ENCODE measurements around the gene CAND2.
"Not testable (repeated sequence)": the region's sequence is repeated elsewhere in the genome, so short reads cannot be mapped to it uniquely, and the experiment has no call there.

CAND2 gene

GRCh38 chr3:12866836-12867235 lies 70.4 kb downstream of the CAND2 start:
- DNase-seq, result no peak

DNA sequence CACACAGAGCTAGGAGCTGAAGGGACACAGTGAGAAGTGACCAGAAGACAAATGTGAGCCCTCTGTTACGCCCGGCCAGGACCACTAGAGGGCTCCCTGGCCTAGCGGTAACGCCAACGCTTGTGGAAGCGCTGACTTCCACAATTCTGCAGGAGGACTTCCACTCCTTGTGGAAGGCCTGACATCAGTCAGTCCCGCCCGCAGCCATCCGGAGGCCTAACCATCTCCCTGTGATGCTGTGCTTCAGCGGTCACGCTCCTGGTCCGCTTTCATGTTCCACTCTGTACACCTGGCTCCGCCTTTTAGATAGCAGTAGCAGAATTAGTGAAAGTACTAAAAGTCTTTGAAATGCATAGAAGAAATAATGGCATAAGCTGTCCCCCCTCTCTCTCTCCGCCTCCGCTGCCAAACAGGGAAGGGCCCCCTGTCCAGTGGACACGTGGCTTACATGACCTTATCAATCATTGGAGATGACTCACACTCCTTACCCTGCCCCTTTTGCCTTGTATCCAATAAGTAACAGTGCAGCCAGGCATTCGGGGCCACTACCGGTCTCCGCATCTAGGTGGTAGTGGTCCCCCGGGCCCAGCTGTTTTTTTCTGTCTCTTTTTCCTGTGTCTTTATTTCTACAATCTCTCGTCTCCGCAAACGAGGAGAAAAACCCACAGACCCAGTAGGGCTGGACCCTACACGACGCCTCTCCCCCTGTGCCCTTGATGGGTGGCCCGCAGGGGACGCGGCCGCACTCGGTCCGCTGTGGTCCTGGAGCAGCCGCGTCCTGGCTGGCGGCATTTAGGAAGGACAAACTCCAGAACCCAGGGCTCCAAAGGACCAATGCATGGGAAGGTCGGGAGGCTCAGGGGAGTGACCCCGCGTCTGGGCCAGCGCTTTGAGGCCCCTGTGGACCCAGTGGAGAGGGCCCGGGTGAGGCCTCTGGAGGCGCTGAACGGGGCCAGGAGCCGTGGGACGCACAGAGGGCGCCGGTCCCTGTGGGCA lies 71.9 kb downstream of the CAND2 start:
- no peak for DNase-seq

DNA sequence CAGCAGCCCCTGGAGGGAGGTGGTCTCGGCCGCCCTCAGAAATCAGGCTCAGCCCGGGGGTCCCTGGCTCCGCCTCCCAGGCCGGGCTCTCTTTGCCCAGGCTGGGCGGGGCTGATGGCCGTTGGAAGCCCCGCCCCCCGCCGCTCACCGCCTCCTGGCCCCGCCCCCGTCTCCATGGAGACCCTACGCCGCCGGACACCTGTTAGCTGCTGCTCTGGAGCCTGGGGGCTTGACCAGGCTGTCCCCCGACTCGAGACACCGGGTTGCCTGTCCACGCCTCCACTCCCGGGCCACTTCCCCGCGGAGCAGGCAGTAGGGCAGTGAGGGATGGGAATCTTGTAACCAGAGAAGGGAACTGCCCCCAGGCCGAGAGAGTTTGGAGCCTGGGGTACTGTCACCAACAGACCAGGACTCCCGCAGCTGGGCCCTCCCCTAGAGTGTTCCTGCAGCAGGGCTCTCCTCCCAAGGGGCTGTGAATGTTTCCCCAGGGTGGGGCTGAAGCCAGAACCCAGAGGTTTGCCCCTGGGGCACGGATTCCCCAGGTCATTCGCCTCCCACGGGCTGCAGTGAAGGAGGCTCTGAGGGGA lies 72.6 kb downstream of the CAND2 start:
- no peak for DNase-seq

GRCh38 chr3:12870942-12871341 lies 74.5 kb downstream of the CAND2 start:
- no peak for DNase-seq

DNA sequence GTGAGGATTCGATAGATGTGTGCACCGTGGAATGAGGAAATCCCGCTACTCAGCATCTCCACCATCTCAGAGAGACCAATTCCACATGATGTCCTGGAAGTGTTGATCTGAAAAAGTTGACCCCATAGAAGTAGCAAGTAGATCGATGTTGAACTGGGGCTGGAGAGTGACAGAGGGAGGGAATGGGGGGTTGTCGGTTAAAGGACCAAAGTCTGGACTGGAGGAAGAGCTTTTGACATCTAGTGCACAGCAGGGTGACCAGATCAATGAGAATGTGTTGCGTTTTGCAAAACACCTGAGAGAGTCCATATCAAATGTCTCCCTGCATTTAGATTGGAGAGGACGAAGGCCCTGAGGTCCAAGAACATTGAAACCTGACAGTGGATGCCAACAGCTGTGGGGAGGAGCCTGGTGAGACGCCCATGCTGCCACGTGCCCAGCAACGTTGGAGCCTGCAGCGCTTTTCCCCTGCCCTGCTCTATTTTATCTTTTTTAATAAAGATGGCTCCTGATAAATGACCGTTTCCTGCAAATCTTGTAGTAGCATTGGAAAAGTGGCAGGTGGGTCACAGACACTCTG lies 75.0 kb downstream of the CAND2 start:
- no peak for DNase-seq

DNA sequence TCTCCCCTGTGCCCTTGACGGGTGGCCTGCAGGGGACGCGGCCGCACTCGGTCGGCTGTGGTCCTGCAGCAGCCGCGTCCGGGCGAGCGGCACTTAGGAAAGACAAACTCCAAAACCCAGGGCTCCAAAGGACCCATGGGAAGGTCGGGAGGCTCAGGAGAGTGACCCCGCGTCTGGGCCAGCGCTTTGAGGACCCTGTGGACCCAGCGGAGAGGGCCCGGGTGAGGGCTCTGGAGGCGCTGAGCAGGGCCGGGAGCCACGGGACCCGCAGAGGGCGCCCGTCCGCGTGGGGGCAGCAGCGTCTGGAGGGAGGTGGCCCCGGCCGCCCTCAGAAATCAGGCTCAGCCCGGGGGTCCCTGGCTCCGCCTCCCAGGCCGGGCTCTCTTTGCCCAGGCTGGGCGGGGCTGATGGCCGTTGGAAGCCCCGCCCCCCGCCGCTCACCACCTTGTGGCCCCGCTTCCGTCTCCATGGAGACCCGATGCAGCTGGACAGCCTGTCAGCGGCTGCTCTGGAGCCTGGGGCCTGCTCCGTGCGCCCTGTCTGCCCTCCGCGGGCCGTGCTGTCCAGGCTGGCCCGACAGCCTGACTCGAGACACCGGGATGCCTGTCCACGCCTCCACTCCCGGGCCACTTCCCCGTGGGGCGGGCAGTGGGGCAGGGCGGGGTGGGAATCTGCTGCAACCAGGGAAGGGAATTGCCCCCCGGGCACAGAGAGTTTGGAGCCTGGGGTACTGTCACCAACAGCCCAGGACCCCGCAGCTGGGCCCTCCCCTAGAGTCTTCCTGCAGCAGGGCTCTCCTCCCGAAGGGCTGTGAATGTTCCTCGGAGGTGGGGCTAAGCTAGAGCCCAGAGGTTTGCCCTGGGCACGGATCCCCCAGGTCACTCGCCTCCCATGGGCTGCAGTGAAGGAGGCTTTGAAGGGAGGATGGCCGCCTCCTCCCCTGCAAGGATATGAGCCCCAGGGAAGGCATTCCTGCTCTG lies 79.7 kb downstream of the CAND2 start:
- no peak for DNase-seq

DNA sequence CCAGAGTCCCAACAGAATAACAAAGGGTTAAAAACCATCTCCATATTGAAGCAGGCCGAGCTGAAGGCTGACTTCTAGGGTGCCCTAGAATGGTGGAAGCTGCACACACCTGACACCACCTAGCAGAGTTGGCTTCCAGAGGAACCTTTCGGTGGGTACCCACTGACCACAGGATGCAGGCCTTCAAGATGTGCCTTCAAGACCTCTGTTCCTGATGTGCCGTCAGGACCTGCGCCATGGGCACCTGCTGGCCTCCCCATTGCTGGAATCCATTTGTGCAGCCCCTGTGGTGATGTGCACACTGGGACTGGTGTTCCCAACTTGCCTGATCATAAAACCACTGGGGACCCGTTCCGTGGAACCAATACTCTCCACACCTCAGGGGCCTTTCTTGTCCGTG lies 80.6 kb downstream of the CAND2 start:
- DNase-seq, result no peak

GRCh38 chr3:12878141-12878574 lies 81.7 kb downstream of the CAND2 start:
- no peak for DNase-seq

- not testable (repeated sequence) for DNase-seq
Observed at GRCh38 chr3:12878758-12879157, 82.3 kb downstream of the CAND2 start.

DNA sequence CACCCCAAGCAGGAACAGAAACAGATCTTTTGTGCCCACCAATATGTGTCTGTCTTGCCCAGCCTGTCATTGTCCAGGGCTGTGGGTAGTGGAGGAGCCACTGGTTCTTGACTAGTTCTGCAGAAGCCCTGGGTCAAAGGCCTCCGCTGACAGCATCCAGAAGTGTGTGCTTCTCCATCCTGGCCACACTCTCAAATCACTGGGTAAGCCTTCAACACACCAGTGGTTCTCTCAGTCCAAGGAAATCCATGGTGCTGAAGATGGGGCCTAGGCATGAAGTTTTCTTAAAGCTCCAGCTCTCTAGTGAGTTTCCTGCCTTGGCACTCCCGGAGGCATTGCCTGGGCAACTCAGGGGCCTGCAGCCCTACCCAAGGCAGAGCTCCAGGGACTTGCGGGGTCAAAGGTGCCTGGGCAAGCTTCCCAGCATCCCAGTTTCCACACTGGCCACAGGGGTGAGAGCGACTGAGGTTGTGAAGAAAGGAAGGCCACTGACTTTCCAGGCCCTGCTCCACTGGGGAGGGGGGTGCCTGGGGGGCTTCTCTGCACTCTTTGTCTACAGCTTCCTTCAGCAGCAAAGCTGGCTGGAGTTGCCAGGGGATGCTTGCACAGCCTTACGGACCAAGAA lies 82.8 kb downstream of the CAND2 start:
- DNase-seq, result no peak

- not testable (repeated sequence) for DNase-seq
Observed at GRCh38 chr3:12881858-12882257, 85.4 kb downstream of the CAND2 start.

DNA sequence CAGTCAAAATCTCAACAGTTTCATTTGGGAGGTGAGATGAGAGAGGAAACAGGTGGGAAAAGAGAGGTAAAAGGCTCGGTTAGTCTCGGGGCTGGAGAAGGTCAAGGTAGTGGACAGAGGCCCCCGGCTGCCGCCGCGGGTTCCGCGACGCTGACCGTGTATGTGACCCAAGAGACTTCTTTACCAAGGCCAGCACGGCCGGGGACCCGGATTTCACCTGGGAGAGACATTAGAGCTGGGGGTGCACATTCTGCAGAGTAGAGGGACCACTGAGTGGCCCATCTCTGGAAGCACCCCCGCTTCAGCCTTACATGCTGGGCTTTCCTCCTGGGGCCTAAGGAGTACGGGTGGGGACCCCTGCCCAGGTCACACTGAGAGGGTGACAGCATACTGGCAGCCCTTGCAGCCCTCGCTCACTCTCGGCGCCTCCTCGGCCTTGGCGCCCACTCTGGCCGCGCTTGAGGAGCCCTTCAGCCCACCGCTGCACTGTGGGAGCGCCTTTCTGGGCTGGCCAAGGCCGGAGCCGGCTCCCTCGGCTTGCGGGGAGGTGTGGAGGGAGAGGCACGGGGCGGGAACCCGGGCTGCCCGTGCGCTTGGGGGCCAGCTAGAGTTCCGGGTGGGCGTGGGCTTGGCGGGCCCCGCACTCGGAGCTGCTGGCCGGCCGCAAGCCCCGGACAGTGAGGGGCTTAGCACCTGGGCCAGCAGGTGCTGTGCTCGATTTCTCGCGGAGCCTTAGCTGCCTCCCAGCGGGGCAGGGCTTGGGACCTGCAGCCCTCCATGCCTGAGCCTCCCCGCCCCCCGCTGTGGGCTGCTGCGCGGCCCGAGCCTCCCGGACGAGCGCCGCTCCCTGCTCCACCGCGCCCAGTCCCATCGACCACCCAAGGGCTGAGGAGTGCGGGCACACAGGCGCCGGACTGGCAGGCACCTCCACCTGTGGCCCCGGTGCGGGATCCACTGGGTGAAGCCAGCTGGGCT lies 86.1 kb downstream of the CAND2 start:
- no peak for DNase-seq

GRCh38 chr3:12884186-12884680 lies 87.8 kb downstream of the CAND2 start:
- no peak for DNase-seq

Data from NCI-H187 treated with DMSO at 0.1 percent for 48 hours (cell line).